Gastroesophageal sphincter (tissue), 3 donors: ENCODE measurements around the gene E2F2.

ENCODE experiments used
- EP300 ChIP-seq: sonication (generic); formaldehyde crosslinking; IDR thresholded peaks from one replicate; pipeline ENCODE4 v1.6.1; 2017; ENCODE audit warnings: antibody characterized with exemption, mild to moderate bottlenecking
- TF ChIP-seq, protein P1 (sequence below), 4 experiments: fragments of 200-600 bp in 2 of 4; fragments of 450-650 bp in 2 of 4; sonication (generic) in 1 of 4; IDR thresholded peaks; one replicate each; pipeline ENCODE4 v1.5.1; 2017 to 2019; ENCODE audit warnings: antibody characterized with exemption in 4 of 4, mild to moderate bottlenecking in 2 of 4, moderate library complexity in 2 of 4

DNA sequence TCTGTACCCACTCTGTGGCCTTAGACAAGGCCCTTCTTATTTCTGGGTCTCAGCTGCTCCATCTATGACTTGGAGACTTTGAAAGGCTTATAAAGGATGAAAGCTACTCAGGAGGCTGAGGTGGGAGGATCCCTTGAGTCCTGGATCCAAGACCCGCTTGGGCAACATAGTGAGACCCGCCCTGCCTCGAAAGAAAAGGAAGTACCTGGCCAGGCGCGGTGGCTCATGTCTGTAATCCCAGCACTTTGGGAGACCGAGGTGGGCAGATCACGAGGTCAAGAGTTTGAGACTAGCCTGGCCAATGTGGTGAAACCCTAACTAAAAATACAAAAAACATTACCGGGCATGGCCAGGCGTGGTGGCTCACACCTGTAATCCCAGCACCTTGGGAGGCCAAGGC, 14.8 kb upstream of the E2F2 start:
- TF ChIP-seq EP300 = no peak
- TF ChIP-seq, protein P1, sequence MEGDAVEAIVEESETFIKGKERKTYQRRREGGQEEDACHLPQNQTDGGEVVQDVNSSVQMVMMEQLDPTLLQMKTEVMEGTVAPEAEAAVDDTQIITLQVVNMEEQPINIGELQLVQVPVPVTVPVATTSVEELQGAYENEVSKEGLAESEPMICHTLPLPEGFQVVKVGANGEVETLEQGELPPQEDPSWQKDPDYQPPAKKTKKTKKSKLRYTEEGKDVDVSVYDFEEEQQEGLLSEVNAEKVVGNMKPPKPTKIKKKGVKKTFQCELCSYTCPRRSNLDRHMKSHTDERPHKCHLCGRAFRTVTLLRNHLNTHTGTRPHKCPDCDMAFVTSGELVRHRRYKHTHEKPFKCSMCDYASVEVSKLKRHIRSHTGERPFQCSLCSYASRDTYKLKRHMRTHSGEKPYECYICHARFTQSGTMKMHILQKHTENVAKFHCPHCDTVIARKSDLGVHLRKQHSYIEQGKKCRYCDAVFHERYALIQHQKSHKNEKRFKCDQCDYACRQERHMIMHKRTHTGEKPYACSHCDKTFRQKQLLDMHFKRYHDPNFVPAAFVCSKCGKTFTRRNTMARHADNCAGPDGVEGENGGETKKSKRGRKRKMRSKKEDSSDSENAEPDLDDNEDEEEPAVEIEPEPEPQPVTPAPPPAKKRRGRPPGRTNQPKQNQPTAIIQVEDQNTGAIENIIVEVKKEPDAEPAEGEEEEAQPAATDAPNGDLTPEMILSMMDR (IDR thresholded peaks at IDR 0.05) = no peak
